ENCODE results near the gene GPALPP1.

The GPALPP1 gene

GRCh38 chr13:45042539-45042938 lies 53.2 kb downstream of the GPALPP1 start:
- no peak overlapping the region for H4K8ac ChIP-seq (ENCODE audit: low read length)
- H2BK120ac ChIP-seq (ENCODE audit: low read depth, low read length) = no peak overlapping the region
- no peak overlapping the region for H2AFZ ChIP-seq (ENCODE audit: low read depth, low read length)
- no peaks in the 10 kb centered on the region for H3K4me1 ChIP-seq (ENCODE audit: control insufficient read depth, insufficient read depth, low read depth, low read length)
- no peak overlapping the region for H3K4me3 ChIP-seq (ENCODE audit: insufficient read depth in 1 of 2, low read depth in 1 of 2, low read length in 2 of 2)
- no peak overlapping the region for H3K14ac ChIP-seq (ENCODE audit: low read length in 2 of 2)
- no peak overlapping the region for H3K18ac ChIP-seq (ENCODE audit: low read depth in 1 of 2, low read length in 2 of 2)
- no peaks in the 10 kb centered on the region for H3K27me3 ChIP-seq (ENCODE audit: control insufficient read depth in 1 of 2, insufficient read depth in 1 of 2, low read length in 2 of 2)
- WGBS = 81% methylated on average over 3 of the region's 3 CpGs
- no peak overlapping the region for H3K4me2 ChIP-seq (ENCODE audit: low read length, poor library complexity, severe bottlenecking)
- no peak overlapping the region for H3K9ac ChIP-seq (ENCODE audit: low read length)
- H2BK12ac ChIP-seq (ENCODE audit: low read length in 2 of 2) = no peak overlapping the region
- no peaks in the 10 kb centered on the region for H3K9me3 ChIP-seq (ENCODE audit: control insufficient read depth, low read length)
- H3K79me1 ChIP-seq (replicated peaks; ENCODE audit: low read length, poor library complexity, severe bottlenecking) = no peaks in the 10 kb centered on the region
- no peak overlapping the region for H2BK5ac ChIP-seq (ENCODE audit: low read depth, low read length, poor library complexity, severe bottlenecking)
- H3K36me3 ChIP-seq (ENCODE audit: control insufficient read depth in 1 of 2, insufficient read depth in 2 of 2, low read depth in 1 of 2, low read length in 2 of 2) = peaks cover 4 to 8% of the 10 kb centered on the region in 2 experiments
- peak; percentile 27 for DNase-seq
- H2BK15ac ChIP-seq (ENCODE audit: low read depth, poor library complexity, severe bottlenecking) = no peak overlapping the region
- H2AK5ac ChIP-seq (ENCODE audit: low read length, severe bottlenecking) = no peak overlapping the region
- H3K27ac ChIP-seq (ENCODE audit: low read length, poor library complexity, severe bottlenecking) = no peak overlapping the region
- no peak overlapping the region for H3K4ac ChIP-seq (ENCODE audit: low read depth in 1 of 2, low read length in 2 of 2)
- no peak overlapping the region for H3K23ac ChIP-seq (ENCODE audit: low read length in 2 of 2)
- no peak overlapping the region for H4K91ac ChIP-seq (ENCODE audit: low read length)

GRCh38 chr13:45046445-45046844 lies 57.1 kb downstream of the GPALPP1 start:
- 95% methylated on average over 4 of the region's 4 CpGs for WGBS
- Histone ChIP-seq H3K23ac (ENCODE audit: low read length in 2 of 2) (no peak overlapping the region), H4K8ac (ENCODE audit: low read length) (no peak overlapping the region), H3K36me3 (ENCODE audit: control insufficient read depth in 1 of 2, insufficient read depth in 2 of 2, low read depth in 1 of 2, low read length in 2 of 2) (no peaks in the 10 kb centered on the region), H3K14ac (ENCODE audit: low read length in 2 of 2) (no peak overlapping the region), H4K91ac (ENCODE audit: low read length) (no peak overlapping the region), H2AFZ (ENCODE audit: low read depth, low read length) (no peak overlapping the region), H3K18ac (ENCODE audit: low read depth in 1 of 2, low read length in 2 of 2) (no peak overlapping the region), H3K27ac (ENCODE audit: low read length, poor library complexity, severe bottlenecking) (no peak overlapping the region), H2BK5ac (ENCODE audit: low read depth, low read length, poor library complexity, severe bottlenecking) (no peak overlapping the region), H2AK5ac (ENCODE audit: low read length, severe bottlenecking) (no peak overlapping the region), H2BK120ac (ENCODE audit: low read depth, low read length) (no peak overlapping the region), H2BK12ac (ENCODE audit: low read length in 2 of 2) (no peak overlapping the region), H3K27me3 (ENCODE audit: control insufficient read depth in 1 of 2, insufficient read depth in 1 of 2, low read length in 2 of 2) (peaks cover 0 to 3% of the 10 kb centered on the region in 2 experiments), H3K9me3 (ENCODE audit: control insufficient read depth, low read length) (no peaks in the 10 kb centered on the region), H3K4me2 (ENCODE audit: low read length, poor library complexity, severe bottlenecking) (peak overlapping the region; percentile 64), H3K79me1 (replicated peaks; ENCODE audit: low read length, poor library complexity, severe bottlenecking) (no peaks in the 10 kb centered on the region), H3K9ac (ENCODE audit: low read length) (peak overlapping the region; percentile 88), H3K4me3 (ENCODE audit: insufficient read depth in 1 of 2, low read depth in 1 of 2, low read length in 2 of 2) (peak overlapping the region; percentile 33 to 80), H3K4me1 (ENCODE audit: control insufficient read depth, insufficient read depth, low read depth, low read length) (peaks cover 3% of the 10 kb centered on the region), H2BK15ac (ENCODE audit: low read depth, poor library complexity, severe bottlenecking) (no peak overlapping the region), H3K4ac (ENCODE audit: low read depth in 1 of 2, low read length in 2 of 2) (no peak overlapping the region)
- DNase-seq = no peak

GRCh38 chr13:45047394-45048310 lies 58.3 kb downstream of the GPALPP1 start:
- Histone ChIP-seq H3K9ac (ENCODE audit: low read length) (peak overlapping the region; percentile 88), H2AFZ (ENCODE audit: low read depth, low read length) (no peak overlapping the region), H3K4ac (ENCODE audit: low read depth in 1 of 2, low read length in 2 of 2) (no peak overlapping the region), H3K9me3 (ENCODE audit: control insufficient read depth, low read length) (no peaks in the 10 kb centered on the region), H2BK12ac (ENCODE audit: low read length in 2 of 2) (no peak overlapping the region), H3K4me1 (ENCODE audit: control insufficient read depth, insufficient read depth, low read depth, low read length) (peaks cover 3% of the 10 kb centered on the region), H3K79me1 (replicated peaks; ENCODE audit: low read length, poor library complexity, severe bottlenecking) (no peaks in the 10 kb centered on the region), H3K18ac (ENCODE audit: low read depth in 1 of 2, low read length in 2 of 2) (no peak overlapping the region), H3K36me3 (ENCODE audit: control insufficient read depth in 1 of 2, insufficient read depth in 2 of 2, low read depth in 1 of 2, low read length in 2 of 2) (no peaks in the 10 kb centered on the region), H3K4me2 (ENCODE audit: low read length, poor library complexity, severe bottlenecking) (peak overlapping the region; percentile 64), H3K23ac (ENCODE audit: low read length in 2 of 2) (no peak overlapping the region), H4K8ac (ENCODE audit: low read length) (no peak overlapping the region), H2BK5ac (ENCODE audit: low read depth, low read length, poor library complexity, severe bottlenecking) (no peak overlapping the region), H2BK120ac (ENCODE audit: low read depth, low read length) (no peak overlapping the region), H3K27ac (ENCODE audit: low read length, poor library complexity, severe bottlenecking) (no peak overlapping the region), H3K27me3 (ENCODE audit: control insufficient read depth in 1 of 2, insufficient read depth in 1 of 2, low read length in 2 of 2) (peaks cover 0 to 6% of the 10 kb centered on the region in 2 experiments), H3K14ac (ENCODE audit: low read length in 2 of 2) (no peak overlapping the region), H2AK5ac (ENCODE audit: low read length, severe bottlenecking) (no peak overlapping the region), H2BK15ac (ENCODE audit: low read depth, poor library complexity, severe bottlenecking) (no peak overlapping the region), H3K4me3 (ENCODE audit: insufficient read depth in 1 of 2, low read depth in 1 of 2, low read length in 2 of 2) (peak overlapping the region in 1 of 2 experiments; percentile 80), H4K91ac (ENCODE audit: low read length) (no peak overlapping the region)
- peak; percentile 79 for DNase-seq
- WGBS = 37% methylated on average over 8 of the region's 10 CpGs

GRCh38 chr13:45048890-45049407 lies 59.6 kb downstream of the GPALPP1 start:
- H2AFZ ChIP-seq (ENCODE audit: low read depth, low read length) = no peak overlapping the region
- H3K9me3 ChIP-seq (ENCODE audit: control insufficient read depth, low read length) = no peaks in the 10 kb centered on the region
- H2AK5ac ChIP-seq (ENCODE audit: low read length, severe bottlenecking) = no peak overlapping the region
- 35% methylated on average over 2 of the region's 6 CpGs for WGBS
- no peaks in the 10 kb centered on the region for H3K79me1 ChIP-seq (replicated peaks; ENCODE audit: low read length, poor library complexity, severe bottlenecking)
- no peak overlapping the region for H2BK120ac ChIP-seq (ENCODE audit: low read depth, low read length)
- no peak overlapping the region for H4K8ac ChIP-seq (ENCODE audit: low read length)
- H2BK15ac ChIP-seq (ENCODE audit: low read depth, poor library complexity, severe bottlenecking) = no peak overlapping the region
- H3K4ac ChIP-seq (ENCODE audit: low read depth in 1 of 2, low read length in 2 of 2) = no peak overlapping the region
- no peak overlapping the region for H3K4me3 ChIP-seq (ENCODE audit: insufficient read depth in 1 of 2, low read depth in 1 of 2, low read length in 2 of 2)
- H3K23ac ChIP-seq (ENCODE audit: low read length in 2 of 2) = no peak overlapping the region
- no peak for DNase-seq
- no peak overlapping the region for H3K18ac ChIP-seq (ENCODE audit: low read depth in 1 of 2, low read length in 2 of 2)
- H2BK12ac ChIP-seq (ENCODE audit: low read length in 2 of 2) = no peak overlapping the region
- H3K14ac ChIP-seq (ENCODE audit: low read length in 2 of 2) = no peak overlapping the region
- H3K27ac ChIP-seq (ENCODE audit: low read length, poor library complexity, severe bottlenecking) = no peak overlapping the region
- peaks cover 3% of the 10 kb centered on the region for H3K4me1 ChIP-seq (ENCODE audit: control insufficient read depth, insufficient read depth, low read depth, low read length)
- no peaks in the 10 kb centered on the region for H3K36me3 ChIP-seq (ENCODE audit: control insufficient read depth in 1 of 2, insufficient read depth in 2 of 2, low read depth in 1 of 2, low read length in 2 of 2)
- no peak overlapping the region for H3K4me2 ChIP-seq (ENCODE audit: low read length, poor library complexity, severe bottlenecking)
- H3K27me3 ChIP-seq (ENCODE audit: control insufficient read depth in 1 of 2, insufficient read depth in 1 of 2, low read length in 2 of 2) = peaks cover 0 to 6% of the 10 kb centered on the region in 2 experiments
- no peak overlapping the region for H3K9ac ChIP-seq (ENCODE audit: low read length)
- no peak overlapping the region for H4K91ac ChIP-seq (ENCODE audit: low read length)
- H2BK5ac ChIP-seq (ENCODE audit: low read depth, low read length, poor library complexity, severe bottlenecking) = no peak overlapping the region

Measured in mesenchymal stem cell (in vitro differentiated cells and primary cell).